Esophagus squamous epithelium (tissue), 5 donors: ENCODE measurements around the gene SCT. TPM values are rescaled to one million over a fixed set of nuclear protein-coding genes. Genes with fewer than 3 reads are reported as not detected.

Experiments
- DNase-seq: peaks from one replicate; lab custom pipeline; 2025; lab: John Stamatoyannopoulos, UW
- H3K27ac ChIP-seq, 4 donors: fragments of 200-600 bp; sonication (generic); one replicate each; pipeline ENCODE4 v1.5.1; 2016 to 2019; ENCODE audit warnings: mild to moderate bottlenecking in 1 of 4
- H3K27me3 ChIP-seq, 4 donors: fragments of 200-600 bp; sonication (generic); 1 replicate in 3 of 4; 2 replicates in 1 of 4; pipeline versions ENCODE4 v1.5.1 to v1.6.0; 2017 to 2021; ENCODE audit warnings: antibody characterized with exemption in 1 of 4
- H3K36me3 ChIP-seq, 3 donors: fragments of 200-600 bp; sonication (generic); one replicate each; pipeline ENCODE4 v1.5.1; 2016 to 2019
- H3K4me1 ChIP-seq, 3 donors: fragments of 200-600 bp; sonication (generic); one replicate each; pipeline ENCODE4 v1.5.1; 2017 to 2019
- H3K4me3 ChIP-seq, 4 donors: fragments of 200-600 bp; sonication (generic); 1 replicate in 3 of 4; 2 replicates in 1 of 4; pipeline ENCODE4 v1.5.1; 2016 to 2019; ENCODE audit warnings: mild to moderate bottlenecking in 2 of 4, moderate library complexity in 1 of 4
- H3K9me3 ChIP-seq, 3 donors: fragments of 200-600 bp; sonication (generic); one replicate each; pipeline ENCODE4 v1.5.1; 2016 to 2019
- POLR2A ChIP-seq, 4 donors: fragments of 450-650 bp; IDR thresholded peaks; one replicate each; pipeline ENCODE4 v1.6.1; 2017; ENCODE audit warnings: antibody characterized with exemption in 4 of 4, mild to moderate bottlenecking in 4 of 4, moderate library complexity in 3 of 4
- WGBS, 2 donors: methylation state at CpG; one replicate each; pipeline ENCODE4 v1.1.5; 2018; 5-methylcytosine and 5-hydroxymethylcytosine counted together
- intact Hi-C: fragments of 100-400 bp; cut with DNase I; formaldehyde crosslinking; loops from one replicate; pipeline ENCODE4 v1.15.0; 2022
- total RNA-seq, 4 donors: library from RNA; depleted of rRNA; stranded (reverse); fragments of >200 nt; gene quantifications; one replicate each; pipeline ENCODE4 v1.1.0, GENCODE V29; 2016
- TF ChIP-seq, protein P1 (sequence below), 6 experiments: fragments of 450-650 bp in 4 of 6; fragments of 200-600 bp in 2 of 6; sonication (generic) in 2 of 6; IDR thresholded peaks; one replicate each; pipeline ENCODE4 v1.5.1; 2016 to 2019; ENCODE audit warnings: antibody characterized with exemption in 6 of 6, mild to moderate bottlenecking in 4 of 6, moderate library complexity in 4 of 6
- donor health status: DM: yes; HTN: yes; CAD: no.

SCT gene
- total RNA-seq, 4 donors from 2014 or later = 5.3 TPM; not detected in 3

DNA sequence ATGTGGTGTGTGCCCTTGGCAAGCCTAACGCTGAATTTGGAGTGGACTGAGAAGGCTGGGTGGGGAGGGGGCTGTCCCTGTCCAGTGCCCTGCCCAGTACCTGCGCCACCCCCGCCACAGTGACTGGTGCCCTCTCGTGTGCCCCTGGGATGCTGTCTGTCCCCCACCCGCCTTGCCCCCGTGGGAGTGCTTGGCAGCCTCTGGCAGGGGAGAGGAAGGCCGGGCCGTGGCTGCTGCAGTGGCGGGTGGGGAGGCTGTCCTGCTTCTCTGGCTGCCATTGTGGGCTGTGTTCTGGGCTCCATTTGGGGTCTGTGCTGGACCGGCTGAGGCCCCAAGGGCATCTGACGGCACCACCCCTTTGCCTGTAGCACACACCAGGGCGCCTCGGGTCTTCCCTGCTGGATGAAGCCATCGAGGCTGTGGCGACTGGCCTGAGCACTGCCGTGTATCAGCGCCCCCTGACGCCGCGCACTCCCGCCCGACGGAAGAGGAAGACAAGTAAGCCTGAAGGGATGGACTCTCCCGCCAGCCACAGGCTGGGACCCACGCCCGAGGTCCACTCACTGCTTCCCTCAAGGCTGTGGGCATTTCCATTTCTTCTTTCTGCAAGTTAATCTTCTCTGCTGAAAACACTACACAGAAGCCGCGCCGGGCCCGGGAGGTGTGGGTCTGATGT lies 28.8 kb downstream of the SCT start:
- no peaks in the 10 kb centered on the region for H3K4me1 ChIP-seq
- H3K27ac ChIP-seq = no peak overlapping the region
- intact Hi-C loops = no loop called here
- 86 to 88% methylated on average over 7 to 13 of the region's 30 CpGs for WGBS, 2 donors
- TF ChIP-seq, protein P1, sequence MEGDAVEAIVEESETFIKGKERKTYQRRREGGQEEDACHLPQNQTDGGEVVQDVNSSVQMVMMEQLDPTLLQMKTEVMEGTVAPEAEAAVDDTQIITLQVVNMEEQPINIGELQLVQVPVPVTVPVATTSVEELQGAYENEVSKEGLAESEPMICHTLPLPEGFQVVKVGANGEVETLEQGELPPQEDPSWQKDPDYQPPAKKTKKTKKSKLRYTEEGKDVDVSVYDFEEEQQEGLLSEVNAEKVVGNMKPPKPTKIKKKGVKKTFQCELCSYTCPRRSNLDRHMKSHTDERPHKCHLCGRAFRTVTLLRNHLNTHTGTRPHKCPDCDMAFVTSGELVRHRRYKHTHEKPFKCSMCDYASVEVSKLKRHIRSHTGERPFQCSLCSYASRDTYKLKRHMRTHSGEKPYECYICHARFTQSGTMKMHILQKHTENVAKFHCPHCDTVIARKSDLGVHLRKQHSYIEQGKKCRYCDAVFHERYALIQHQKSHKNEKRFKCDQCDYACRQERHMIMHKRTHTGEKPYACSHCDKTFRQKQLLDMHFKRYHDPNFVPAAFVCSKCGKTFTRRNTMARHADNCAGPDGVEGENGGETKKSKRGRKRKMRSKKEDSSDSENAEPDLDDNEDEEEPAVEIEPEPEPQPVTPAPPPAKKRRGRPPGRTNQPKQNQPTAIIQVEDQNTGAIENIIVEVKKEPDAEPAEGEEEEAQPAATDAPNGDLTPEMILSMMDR (IDR thresholded peaks at IDR 0.05) = no peak
- no peak for TF ChIP-seq POLR2A (IDR thresholded peaks at IDR 0.05)
- H3K27me3 ChIP-seq = no peaks in the 10 kb centered on the region
- no peaks in the 10 kb centered on the region for H3K9me3 ChIP-seq
- H3K36me3 ChIP-seq = peaks cover 60 to 100% (median 65%) of the 10 kb centered on the region in 3 donors
- H3K4me3 ChIP-seq = no peak overlapping the region
- DNase-seq = no peak

DNA sequence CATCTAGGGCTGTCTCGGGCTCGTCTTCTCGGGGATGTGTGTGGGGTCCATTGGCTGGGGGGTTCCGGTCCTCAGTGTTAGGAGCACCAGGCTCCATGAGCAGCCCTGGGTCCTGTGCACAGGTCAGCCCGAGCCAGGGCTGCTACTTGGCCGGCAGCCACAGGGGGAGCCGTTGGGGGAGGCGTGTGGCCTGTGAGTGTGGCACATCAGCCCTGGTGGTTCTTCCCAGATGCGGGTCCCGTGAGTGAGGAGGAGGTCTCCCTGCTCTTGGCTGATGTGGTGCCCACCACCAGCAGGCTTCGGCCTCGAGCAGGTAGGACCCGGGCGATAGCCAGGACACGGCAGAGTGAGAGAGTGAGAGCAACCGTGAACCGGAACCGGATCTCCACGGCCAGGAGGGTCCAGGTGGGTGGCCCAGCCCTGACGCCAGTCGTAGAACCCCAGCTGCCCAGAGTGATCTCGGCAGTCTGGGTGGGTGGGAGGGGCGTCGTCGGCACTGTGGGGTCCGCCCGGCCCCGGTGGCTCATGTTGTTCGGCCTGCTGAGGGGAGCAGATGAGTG lies 29.7 kb downstream of the SCT start:
- Histone ChIP-seq H3K36me3 (peaks cover 69 to 100% (median 71%) of the 10 kb centered on the region in 3 donors), H3K4me3 (no peak overlapping the region), H3K27me3 (no peaks in the 10 kb centered on the region), H3K27ac (no peak overlapping the region), H3K4me1 (no peaks in the 10 kb centered on the region), H3K9me3 (no peaks in the 10 kb centered on the region)
- WGBS, 2 donors = 94% methylated on average over 13 of the region's 29 CpGs; no CpG with 5 or more reads in 1 of the 2 donors
- intact Hi-C loops = no loop called here
- no peak for TF ChIP-seq POLR2A (IDR thresholded peaks at IDR 0.05)
- TF ChIP-seq, protein P1 (IDR thresholded peaks at IDR 0.05) = no peak
- no peak for DNase-seq

DNA sequence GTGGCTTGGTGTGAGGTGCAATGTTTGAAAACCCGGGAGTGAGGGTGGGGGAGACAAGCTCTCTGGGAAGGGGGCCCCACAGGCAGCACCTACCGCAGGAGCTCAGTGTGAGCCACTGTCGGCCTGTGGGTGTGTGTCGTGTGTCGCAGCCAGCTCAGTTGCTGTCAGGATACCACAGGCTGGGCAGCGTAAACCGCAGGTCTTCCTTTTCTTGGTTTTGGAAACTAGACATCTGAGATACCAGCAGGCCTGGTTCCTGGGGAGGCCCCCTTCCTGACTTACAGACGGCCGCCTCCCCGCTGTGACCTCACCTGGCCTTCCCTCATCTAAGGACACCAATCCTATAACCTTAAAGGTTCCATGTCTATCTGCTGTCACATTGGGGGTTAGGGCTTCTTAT lies 30.6 kb downstream of the SCT start:
- no peak for DNase-seq
- Histone ChIP-seq H3K36me3 (peaks cover 67 to 100% (median 68%) of the 10 kb centered on the region in 3 donors), H3K4me3 (no peak overlapping the region), H3K9me3 (no peaks in the 10 kb centered on the region), H3K27ac (no peak overlapping the region), H3K4me1 (no peaks in the 10 kb centered on the region), H3K27me3 (no peaks in the 10 kb centered on the region)
- TF ChIP-seq POLR2A (IDR thresholded peaks at IDR 0.05) = no peak
- TF ChIP-seq, protein P1 (IDR thresholded peaks at IDR 0.05) = no peak
- intact Hi-C loops = no loop called here
- WGBS, 2 donors = 80 to 100% methylated on average over 1 to 5 of the region's 10 CpGs

DNA sequence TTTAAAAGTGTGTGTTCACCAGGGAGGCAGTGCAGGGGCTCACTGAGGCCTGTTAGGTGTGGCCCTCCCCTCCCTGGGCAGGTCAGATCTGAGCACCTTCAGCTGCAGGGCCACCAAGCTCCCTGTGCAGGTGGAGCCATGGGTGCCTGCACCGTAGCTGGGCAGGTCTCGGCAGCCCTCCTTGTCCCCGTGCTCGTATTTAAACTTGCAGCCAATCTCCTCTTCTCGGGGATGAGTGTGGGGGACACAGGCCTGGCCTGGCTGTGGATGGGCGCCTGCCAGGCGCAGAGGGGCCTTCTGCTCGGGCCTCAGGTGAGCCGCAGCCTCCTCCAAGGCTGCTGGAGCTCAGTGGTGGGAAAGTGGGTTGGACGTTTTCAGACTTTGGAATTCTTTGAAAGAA lies 31.6 kb downstream of the SCT start:
- H3K27me3 ChIP-seq = no peaks in the 10 kb centered on the region
- 87 to 90% methylated on average over 4 of the region's 10 CpGs for WGBS, 2 donors
- no peak for DNase-seq

DNA sequence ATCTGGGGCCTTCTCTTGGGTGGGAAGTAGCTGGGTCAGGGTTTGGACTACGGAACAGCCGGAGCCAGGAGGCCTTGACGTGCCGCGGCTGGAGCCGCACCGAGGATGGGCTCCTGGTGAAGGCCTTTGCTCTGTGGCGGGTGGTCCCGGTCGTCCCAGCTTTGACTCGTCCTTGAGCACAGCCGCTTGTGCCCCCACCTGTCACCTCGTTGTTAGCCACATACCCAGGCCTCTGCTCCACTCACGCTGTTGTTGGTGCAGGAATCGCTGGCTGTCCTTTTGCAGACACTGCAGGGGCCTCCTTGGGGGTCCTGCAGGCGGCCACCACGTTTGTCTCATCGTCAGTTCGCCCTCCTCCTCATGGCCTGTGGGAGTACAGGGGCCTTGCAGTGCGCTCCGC lies 33.6 kb downstream of the SCT start:
- WGBS, 2 donors = 94% methylated on average over 10 of the region's 21 CpGs; no CpG with 5 or more reads in 1 of the 2 donors
- Histone ChIP-seq H3K27ac (no peak overlapping the region), H3K36me3 (peaks cover 50 to 100% (median 65%) of the 10 kb centered on the region in 3 donors), H3K4me1 (no peaks in the 10 kb centered on the region), H3K27me3 (no peaks in the 10 kb centered on the region), H3K4me3 (no peak overlapping the region), H3K9me3 (no peaks in the 10 kb centered on the region)
- intact Hi-C loops = no loop called here
- TF ChIP-seq, protein P1 (IDR thresholded peaks at IDR 0.05) = no peak
- TF ChIP-seq POLR2A (IDR thresholded peaks at IDR 0.05) = no peak
- no peak for DNase-seq

More for the DNA sequence above, 31.6 kb downstream of the SCT start:
- TF ChIP-seq POLR2A (IDR thresholded peaks at IDR 0.05) = no peak
- TF ChIP-seq, protein P1 (IDR thresholded peaks at IDR 0.05) = no peak
- H3K27ac ChIP-seq = no peak overlapping the region
- H3K4me3 ChIP-seq = no peak overlapping the region
- no peaks in the 10 kb centered on the region for H3K9me3 ChIP-seq
- intact Hi-C loops = no loop called here
- H3K36me3 ChIP-seq = peaks cover 63 to 100% (median 63%) of the 10 kb centered on the region in 3 donors
- H3K4me1 ChIP-seq = no peaks in the 10 kb centered on the region
